ENCODE results near the gene TMTC1.

TMTC1 gene

GRCh38 chr12:29781188-29781587 is 2.6 kb downstream of the TMTC1 start:
- in situ Hi-C loops (cut with HindIII; ENCODE audit: low sequenced_read_pairs), result no loop called here

GRCh38 chr12:29780084-29780483 is 3.7 kb downstream of the TMTC1 start:
- in situ Hi-C loops (cut with HindIII; ENCODE audit: low sequenced_read_pairs), result no loop called here

- in situ Hi-C loops (cut with HindIII; ENCODE audit: low sequenced_read_pairs), result no loop called here
Observed at GRCh38 chr12:29778531-29778930, 5.2 kb downstream of the TMTC1 start.

- in situ Hi-C loops (cut with HindIII; ENCODE audit: low sequenced_read_pairs), result loop anchor here (5.0 kb wide), 1 partner anchor 44 kb away; no protein-coding TSS in a partner anchor
Observed at GRCh38 chr12:29773076-29773475, 10.7 kb downstream of the TMTC1 start.

GRCh38 chr12:29771786-29772185 is 12.0 kb downstream of the TMTC1 start:
- in situ Hi-C loops (cut with HindIII; ENCODE audit: low sequenced_read_pairs), result loop anchor here (5.0 kb wide), 1 partner anchor 46 kb away; no protein-coding TSS in a partner anchor

DNA sequence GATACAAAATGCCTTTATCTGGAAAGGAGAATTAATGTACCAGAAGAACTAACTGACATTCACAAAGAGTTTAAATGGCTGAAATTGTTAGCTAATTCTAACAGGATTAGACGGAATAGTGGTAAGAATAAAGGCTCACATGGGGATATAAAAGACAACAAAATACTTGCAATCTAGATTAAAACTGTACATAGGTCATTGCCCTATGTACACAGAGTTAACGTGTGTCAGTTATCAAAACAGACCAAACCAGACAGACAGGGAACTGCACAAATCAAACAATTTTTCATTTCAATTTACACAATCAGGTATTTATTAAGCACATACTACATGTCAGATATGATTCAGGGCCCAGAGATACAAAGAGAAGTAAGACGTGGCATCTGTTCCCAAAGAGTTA is 12.6 kb downstream of the TMTC1 start:
- in situ Hi-C loops (cut with HindIII; ENCODE audit: low sequenced_read_pairs), result loop anchor here (5.0 kb wide), 1 partner anchor 46 kb away; no protein-coding TSS in a partner anchor

DNA sequence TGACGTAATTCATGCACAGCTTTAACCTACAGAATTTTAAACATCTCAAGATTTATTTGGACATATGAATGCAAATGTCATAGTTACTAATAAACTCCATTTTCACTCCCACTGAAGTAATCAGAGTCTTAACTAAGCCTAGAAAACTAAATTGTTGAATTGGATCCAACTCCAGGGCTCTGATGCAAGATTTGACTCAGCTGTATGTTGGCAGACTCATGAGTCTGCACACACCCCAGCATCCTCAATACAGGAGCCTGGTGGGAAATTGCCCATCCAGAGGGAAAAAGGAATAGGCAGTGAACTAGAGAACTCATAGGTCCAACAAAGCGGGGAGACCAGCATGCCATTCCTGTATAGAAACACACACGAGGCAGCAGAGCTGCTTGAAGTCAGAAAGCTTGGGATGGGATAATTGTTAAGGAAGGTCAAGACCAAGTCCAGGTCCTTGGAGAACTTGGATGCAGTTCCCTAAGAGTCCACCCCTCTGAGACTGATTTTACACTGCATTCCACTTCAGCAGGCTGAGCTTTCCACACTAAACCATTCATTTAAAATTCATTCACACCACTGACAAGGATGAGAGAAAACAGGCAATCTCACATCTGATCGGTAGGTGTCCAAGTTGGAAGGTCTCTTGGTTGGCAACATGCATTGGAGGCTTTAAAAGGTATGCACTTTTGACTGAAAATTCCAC is 14.4 kb downstream of the TMTC1 start:
- in situ Hi-C loops (cut with HindIII; ENCODE audit: low sequenced_read_pairs), result no loop called here

GRCh38 chr12:29768372-29768771 is 15.4 kb downstream of the TMTC1 start:
- in situ Hi-C loops (cut with HindIII; ENCODE audit: low sequenced_read_pairs), result no loop called here

- in situ Hi-C loops (cut with HindIII; ENCODE audit: low sequenced_read_pairs), result no loop called here
Observed at GRCh38 chr12:29763301-29763683, 20.4 kb downstream of the TMTC1 start.

DNA sequence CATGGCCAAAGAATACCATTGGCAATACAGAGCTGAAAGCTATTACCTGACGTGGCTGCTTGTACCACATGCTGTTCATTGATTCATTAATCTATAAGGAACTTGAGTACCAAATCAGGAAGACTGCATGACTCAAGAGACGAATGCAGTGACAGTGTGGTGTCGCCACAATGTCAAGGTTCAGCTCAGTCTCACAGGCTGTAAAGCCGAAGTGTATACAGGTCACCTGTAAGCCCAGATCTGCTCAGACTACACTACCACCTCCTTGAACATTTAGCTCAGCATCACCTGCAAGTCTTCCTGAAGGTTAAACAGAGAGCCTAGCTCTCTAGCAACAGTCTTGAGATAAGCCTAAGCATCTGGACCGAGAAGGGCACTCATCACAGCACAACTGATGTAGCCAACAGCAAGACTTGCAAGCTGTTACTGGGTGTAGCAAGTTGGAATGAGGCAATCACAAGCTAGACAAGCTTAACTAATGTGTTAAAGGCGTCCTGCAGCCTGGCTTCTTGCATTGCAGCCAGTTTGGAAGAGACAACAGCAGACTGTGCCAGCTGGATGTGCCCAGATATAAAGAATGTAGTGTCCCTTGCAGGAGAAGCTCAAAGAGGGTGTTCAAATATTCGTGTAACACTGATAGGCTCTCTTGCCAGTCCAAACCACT is 21.0 kb downstream of the TMTC1 start:
- in situ Hi-C loops (cut with HindIII; ENCODE audit: low sequenced_read_pairs), result no loop called here

- in situ Hi-C loops (cut with HindIII; ENCODE audit: low sequenced_read_pairs), result loop anchor here (10.0 kb wide), 1 partner anchor 55 kb away; no protein-coding TSS in a partner anchor
Observed at GRCh38 chr12:29759950-29760349, 23.8 kb downstream of the TMTC1 start.

GRCh38 chr12:29756741-29757390 is 26.9 kb downstream of the TMTC1 start:
- in situ Hi-C loops (cut with HindIII; ENCODE audit: low sequenced_read_pairs), result loop anchor here (10.0 kb wide), 1 partner anchor 58 kb away; no protein-coding TSS in a partner anchor

GRCh38 chr12:29754235-29755189 is 29.2 kb downstream of the TMTC1 start:
- in situ Hi-C loops (cut with HindIII; ENCODE audit: low sequenced_read_pairs), result loop anchor here (10.0 kb wide), 1 partner anchor 60 kb away; no protein-coding TSS in a partner anchor

GRCh38 chr12:29752121-29752520 is 31.6 kb downstream of the TMTC1 start:
- in situ Hi-C loops (cut with HindIII; ENCODE audit: low sequenced_read_pairs), result loop anchor here (10.0 kb wide), 1 partner anchor 63 kb away; no protein-coding TSS in a partner anchor

DNA sequence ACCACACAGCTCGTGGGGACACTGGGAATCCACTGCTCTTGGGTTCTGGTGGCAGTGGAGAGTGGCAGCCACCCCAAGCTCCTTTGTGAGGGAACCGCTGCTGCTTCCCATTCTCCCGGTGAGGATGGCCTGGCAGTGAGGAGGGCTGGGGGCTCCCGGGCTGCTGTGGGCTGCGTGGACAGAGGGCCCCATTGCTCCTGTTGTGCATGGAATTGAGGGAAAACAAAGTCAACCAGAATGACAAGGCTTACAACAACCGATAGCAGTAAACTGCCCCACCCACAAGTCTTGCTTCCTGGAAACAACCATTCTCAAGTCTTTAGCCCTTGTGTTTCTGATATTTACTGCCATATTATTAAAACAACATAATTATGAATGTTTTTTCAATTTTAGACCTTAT is 32.1 kb downstream of the TMTC1 start:
- in situ Hi-C loops (cut with HindIII; ENCODE audit: low sequenced_read_pairs), result loop anchor here (10.0 kb wide), 1 partner anchor 63 kb away; no protein-coding TSS in a partner anchor

GRCh38 chr12:29750928-29751220 is 32.9 kb downstream of the TMTC1 start:
- in situ Hi-C loops (cut with HindIII; ENCODE audit: low sequenced_read_pairs), result loop anchor here (10.0 kb wide), 1 partner anchor 64 kb away; no protein-coding TSS in a partner anchor

DNA sequence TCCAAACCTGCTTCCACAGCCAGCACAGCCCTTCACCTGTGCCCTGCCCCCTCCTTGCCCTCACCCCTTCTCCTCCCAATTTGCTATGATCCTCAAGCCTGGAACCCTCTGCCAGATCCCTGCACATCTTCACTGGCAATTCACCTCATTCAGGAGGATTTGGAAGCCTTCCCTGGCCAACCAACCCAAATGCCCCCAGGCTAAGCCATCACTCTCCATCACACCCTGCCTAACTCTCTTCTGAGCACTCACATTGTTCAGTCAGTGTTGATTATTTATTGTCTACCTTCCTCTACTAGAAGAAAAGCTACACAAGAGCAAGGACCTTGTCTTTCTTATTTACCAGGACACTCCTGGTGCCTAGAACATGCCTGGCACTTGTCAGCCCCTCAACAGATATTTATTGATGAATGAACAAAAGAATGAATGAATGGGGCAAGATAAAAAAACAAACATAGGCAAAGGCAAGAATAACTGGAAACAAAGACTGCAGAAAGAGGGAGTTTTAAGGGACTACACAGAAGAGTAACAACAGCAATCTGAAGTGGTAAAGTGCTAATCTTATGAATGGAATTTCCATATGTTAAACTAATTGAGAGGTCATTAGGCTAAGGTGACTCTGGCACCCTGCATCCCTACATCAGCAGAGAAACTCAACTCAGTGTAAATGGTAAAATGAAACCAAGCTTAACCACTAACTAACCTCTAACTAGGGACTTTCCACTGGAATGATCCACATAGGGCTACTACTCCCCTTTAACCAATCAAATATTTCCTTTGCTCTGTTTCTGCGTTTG is 33.4 kb downstream of the TMTC1 start:
- in situ Hi-C loops (cut with HindIII; ENCODE audit: low sequenced_read_pairs), result loop anchor here (10.0 kb wide), 1 partner anchor 64 kb away; no protein-coding TSS in a partner anchor

- in situ Hi-C loops (cut with HindIII; ENCODE audit: low sequenced_read_pairs), result no loop called here
Observed at GRCh38 chr12:29744365-29744764, 39.4 kb downstream of the TMTC1 start.

GRCh38 chr12:29743801-29744200 is 39.9 kb downstream of the TMTC1 start:
- in situ Hi-C loops (cut with HindIII; ENCODE audit: low sequenced_read_pairs), result no loop called here

- in situ Hi-C loops (cut with HindIII; ENCODE audit: low sequenced_read_pairs), result no loop called here
Observed at GRCh38 chr12:29743077-29743476, 40.7 kb downstream of the TMTC1 start.

All from endothelial cell of hepatic sinusoid (primary cell).